Measurements from ENCODE around the gene LY6G6D.

Gene LY6G6D

DNA sequence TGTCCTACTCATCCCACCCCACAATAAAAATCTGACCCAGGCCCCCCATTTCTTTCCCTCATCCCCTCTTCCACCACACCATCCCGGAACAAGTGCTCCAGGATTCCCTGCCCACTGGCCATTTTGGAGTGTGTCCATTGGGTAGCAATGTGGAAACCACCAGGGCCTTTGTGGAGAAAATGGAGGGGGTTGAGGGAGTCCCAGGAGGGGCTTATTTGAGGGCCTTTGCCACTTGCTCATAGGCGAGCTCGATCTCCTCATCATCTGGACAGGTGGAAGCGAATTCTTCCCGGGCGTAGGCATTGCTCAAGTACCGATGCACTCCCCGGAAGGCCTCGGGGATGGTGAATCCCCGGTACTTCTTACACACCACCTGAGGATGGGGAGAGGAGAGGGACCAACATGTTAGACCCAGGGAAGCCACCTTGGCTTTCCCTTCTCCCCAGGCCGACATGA is 15.5 kb downstream of the LY6G6D start:
- no peak for DNase-seq (ENCODE audit: low spot score)
- peaks cover 50% of the 10 kb centered on the region for H3K36me3 ChIP-seq (ENCODE audit: low read depth)
- peaks cover 13% of the 10 kb centered on the region for H3K4me1 ChIP-seq (ENCODE audit: insufficient read depth, poor library complexity, severe bottlenecking)
- TF ChIP-seq, protein P1, sequence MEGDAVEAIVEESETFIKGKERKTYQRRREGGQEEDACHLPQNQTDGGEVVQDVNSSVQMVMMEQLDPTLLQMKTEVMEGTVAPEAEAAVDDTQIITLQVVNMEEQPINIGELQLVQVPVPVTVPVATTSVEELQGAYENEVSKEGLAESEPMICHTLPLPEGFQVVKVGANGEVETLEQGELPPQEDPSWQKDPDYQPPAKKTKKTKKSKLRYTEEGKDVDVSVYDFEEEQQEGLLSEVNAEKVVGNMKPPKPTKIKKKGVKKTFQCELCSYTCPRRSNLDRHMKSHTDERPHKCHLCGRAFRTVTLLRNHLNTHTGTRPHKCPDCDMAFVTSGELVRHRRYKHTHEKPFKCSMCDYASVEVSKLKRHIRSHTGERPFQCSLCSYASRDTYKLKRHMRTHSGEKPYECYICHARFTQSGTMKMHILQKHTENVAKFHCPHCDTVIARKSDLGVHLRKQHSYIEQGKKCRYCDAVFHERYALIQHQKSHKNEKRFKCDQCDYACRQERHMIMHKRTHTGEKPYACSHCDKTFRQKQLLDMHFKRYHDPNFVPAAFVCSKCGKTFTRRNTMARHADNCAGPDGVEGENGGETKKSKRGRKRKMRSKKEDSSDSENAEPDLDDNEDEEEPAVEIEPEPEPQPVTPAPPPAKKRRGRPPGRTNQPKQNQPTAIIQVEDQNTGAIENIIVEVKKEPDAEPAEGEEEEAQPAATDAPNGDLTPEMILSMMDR (IDR thresholded peaks at IDR 0.05; ENCODE audit: poor library complexity, severe bottlenecking) = no peak
- H3K4me3 ChIP-seq (ENCODE audit: severe bottlenecking) = no peak overlapping the region
- H3K27me3 ChIP-seq (ENCODE audit: insufficient read depth, poor library complexity, severe bottlenecking) = no peaks in the 10 kb centered on the region
- no peak for ATAC-seq (ENCODE audit: low read depth)
- no peaks in the 10 kb centered on the region for H3K9me3 ChIP-seq (ENCODE audit: severe bottlenecking)
- peak overlapping the region; percentile 63 for H3K27ac ChIP-seq (ENCODE audit: poor library complexity, severe bottlenecking)

DNA sequence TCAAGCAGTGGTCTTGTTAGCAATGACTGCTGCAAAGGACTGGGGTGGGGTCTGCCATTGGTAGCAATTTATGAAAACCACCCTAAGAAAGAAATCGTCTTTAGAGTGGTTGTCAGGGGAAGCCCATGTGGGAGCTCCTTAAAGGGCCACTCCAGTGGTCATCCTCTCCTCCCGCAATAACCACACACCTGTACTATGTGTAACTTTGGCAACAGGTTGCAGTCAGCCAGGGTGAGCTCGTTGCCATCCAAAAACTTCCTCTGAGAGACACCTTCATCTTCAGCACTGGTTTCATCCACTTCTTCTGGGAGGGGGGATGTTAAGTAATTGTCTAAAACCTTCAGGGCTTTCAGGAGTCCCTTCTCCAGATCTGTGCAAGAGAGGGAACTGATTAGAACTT is 16.9 kb downstream of the LY6G6D start:
- H3K27ac ChIP-seq (ENCODE audit: poor library complexity, severe bottlenecking) = no peak overlapping the region
- TF ChIP-seq, protein P1 (IDR thresholded peaks at IDR 0.05; ENCODE audit: poor library complexity, severe bottlenecking) = no peak
- peaks cover 50% of the 10 kb centered on the region for H3K36me3 ChIP-seq (ENCODE audit: low read depth)
- H3K4me1 ChIP-seq (ENCODE audit: insufficient read depth, poor library complexity, severe bottlenecking) = peaks cover 19% of the 10 kb centered on the region
- DNase-seq (ENCODE audit: low spot score) = no peak
- no peaks in the 10 kb centered on the region for H3K27me3 ChIP-seq (ENCODE audit: insufficient read depth, poor library complexity, severe bottlenecking)
- H3K4me3 ChIP-seq (ENCODE audit: severe bottlenecking) = no peak overlapping the region
- no peak for ATAC-seq (ENCODE audit: low read depth)
- no peaks in the 10 kb centered on the region for H3K9me3 ChIP-seq (ENCODE audit: severe bottlenecking)

DNA sequence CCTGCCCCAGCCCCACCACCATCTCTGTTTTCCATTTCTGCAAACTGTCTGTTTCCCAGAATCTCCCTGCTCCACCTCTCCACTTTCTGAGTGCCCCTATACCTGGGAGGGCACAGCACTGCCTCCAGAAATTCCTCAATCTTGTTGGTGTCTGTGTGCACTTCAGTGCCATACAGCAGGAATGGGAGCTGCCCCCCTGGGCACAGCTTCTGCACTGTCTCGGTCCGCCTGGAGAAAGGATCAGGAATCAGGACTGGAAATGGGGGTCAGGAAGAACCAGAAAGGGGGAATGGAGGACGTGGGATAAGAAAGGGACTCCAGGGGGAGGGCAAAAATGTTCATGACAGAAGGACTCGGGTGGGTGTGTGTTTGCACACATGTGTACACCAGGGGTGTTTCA is 18.6 kb downstream of the LY6G6D start:
- H3K4me1 ChIP-seq (ENCODE audit: insufficient read depth, poor library complexity, severe bottlenecking) = peaks cover 33% of the 10 kb centered on the region
- no peak for DNase-seq (ENCODE audit: low spot score)
- H3K27me3 ChIP-seq (ENCODE audit: insufficient read depth, poor library complexity, severe bottlenecking) = no peaks in the 10 kb centered on the region
- no peak for ATAC-seq (ENCODE audit: low read depth)
- H3K36me3 ChIP-seq (ENCODE audit: low read depth) = peaks cover 50% of the 10 kb centered on the region
- H3K9me3 ChIP-seq (ENCODE audit: severe bottlenecking) = no peaks in the 10 kb centered on the region
- H3K4me3 ChIP-seq (ENCODE audit: severe bottlenecking) = no peak overlapping the region
- TF ChIP-seq, protein P1 (IDR thresholded peaks at IDR 0.05; ENCODE audit: poor library complexity, severe bottlenecking) = no peak
- peak overlapping the region; percentile 93 for H3K27ac ChIP-seq (ENCODE audit: poor library complexity, severe bottlenecking)

DNA sequence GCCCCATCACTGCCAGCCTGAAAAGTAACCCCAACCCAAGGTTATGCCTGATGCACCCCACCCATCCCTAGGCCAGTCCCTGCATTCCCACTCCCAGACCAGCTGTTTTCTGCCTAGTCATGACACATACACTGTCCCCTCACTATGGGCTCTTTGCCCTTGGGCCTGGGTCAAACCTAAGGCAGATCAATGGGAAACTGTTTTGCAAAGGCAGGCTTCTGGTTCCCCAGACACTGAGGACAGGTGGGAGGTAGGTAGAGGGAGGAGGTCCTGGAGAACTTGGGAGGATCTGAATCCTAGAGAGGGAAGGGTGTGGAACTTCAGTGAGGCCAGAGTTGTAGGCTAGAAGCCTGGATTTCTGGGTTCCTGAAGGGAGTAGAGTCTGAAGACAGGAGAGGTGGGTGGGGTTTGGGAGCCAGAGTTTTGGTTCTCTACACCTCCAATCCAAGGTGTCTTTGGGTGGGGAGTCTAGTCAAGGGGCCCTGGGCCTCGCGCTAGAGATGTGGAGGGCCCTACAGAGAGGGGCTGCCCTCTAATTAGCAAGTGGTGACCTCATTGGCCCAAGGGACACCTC is 19.2 kb downstream of the LY6G6D start:
- ATAC-seq (ENCODE audit: low read depth) = no peak
- Histone ChIP-seq H3K27ac (ENCODE audit: poor library complexity, severe bottlenecking) (peak overlapping the region; percentile 93), H3K4me1 (ENCODE audit: insufficient read depth, poor library complexity, severe bottlenecking) (peaks cover 39% of the 10 kb centered on the region), H3K4me3 (ENCODE audit: severe bottlenecking) (peak overlapping the region; percentile 80), H3K27me3 (ENCODE audit: insufficient read depth, poor library complexity, severe bottlenecking) (no peaks in the 10 kb centered on the region), H3K36me3 (ENCODE audit: low read depth) (peaks cover 50% of the 10 kb centered on the region), H3K9me3 (ENCODE audit: severe bottlenecking) (no peaks in the 10 kb centered on the region)
- DNase-seq (ENCODE audit: low spot score) = no peak
- TF ChIP-seq, protein P1 (IDR thresholded peaks at IDR 0.05; ENCODE audit: poor library complexity, severe bottlenecking) = no peak

DNA sequence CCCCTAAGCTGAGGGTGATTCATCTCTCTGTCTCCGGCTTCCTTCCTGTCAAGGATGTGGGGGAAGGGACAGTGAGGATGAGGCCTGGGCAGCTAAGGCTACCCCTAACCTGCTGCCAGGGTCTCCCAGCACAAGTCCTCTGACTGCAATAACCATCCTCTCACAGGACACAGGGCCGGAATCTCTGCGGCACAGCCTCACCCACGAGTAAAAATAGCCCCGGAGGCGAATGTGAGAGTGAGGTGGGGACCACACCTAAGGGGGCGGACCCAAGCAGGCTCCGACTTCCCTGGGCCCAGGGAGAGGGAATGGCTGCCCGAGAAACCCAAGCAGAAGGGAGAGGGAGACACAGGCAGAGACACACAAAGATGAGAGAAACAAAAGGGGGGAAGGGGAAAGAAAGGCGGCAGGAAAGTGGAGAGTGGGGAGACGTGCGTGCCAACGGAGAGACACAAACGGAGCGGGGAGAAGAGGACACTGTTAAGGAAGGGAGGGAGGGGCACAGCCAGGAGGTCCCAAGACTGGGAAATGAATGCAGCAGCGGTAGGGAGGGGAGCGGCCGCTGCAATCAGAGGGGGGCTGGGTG is 19.8 kb downstream of the LY6G6D start:
- Histone ChIP-seq H3K4me1 (ENCODE audit: insufficient read depth, poor library complexity, severe bottlenecking) (peaks cover 41% of the 10 kb centered on the region), H3K4me3 (ENCODE audit: severe bottlenecking) (peak overlapping the region; percentile 80), H3K27ac (ENCODE audit: poor library complexity, severe bottlenecking) (peak overlapping the region; percentile 93), H3K36me3 (ENCODE audit: low read depth) (peaks cover 50% of the 10 kb centered on the region), H3K9me3 (ENCODE audit: severe bottlenecking) (no peaks in the 10 kb centered on the region), H3K27me3 (ENCODE audit: insufficient read depth, poor library complexity, severe bottlenecking) (no peaks in the 10 kb centered on the region)
- TF ChIP-seq, protein P1 (IDR thresholded peaks at IDR 0.05; ENCODE audit: poor library complexity, severe bottlenecking) = no peak
- DNase-seq (ENCODE audit: low spot score) = no peak
- peak; percentile 38 for ATAC-seq (ENCODE audit: low read depth)
